GM21423 (cell line): ENCODE data around the gene STK32C.
"Not testable (repeated sequence)": the region's sequence is repeated elsewhere in the genome, so short reads cannot be mapped to it uniquely, and the experiment has no call there.

Experiments used
- ATAC-seq: cut with Tn5 transposase; IDR thresholded peaks from one replicate; pipeline ENCODE4 v1.9.1; 2021; ENCODE audit warnings: mild to moderate bottlenecking, moderate library complexity; ENCODE audit not compliant: unreplicated experiment

Gene STK32C

GRCh38 chr10:132220996-132221395, 86.8 kb downstream of the STK32C start:
- not testable (repeated sequence) for ATAC-seq

- no peak for ATAC-seq
Observed at GRCh38 chr10:132220061-132220460, 87.7 kb downstream of the STK32C start.

GRCh38 chr10:132219486-132219885, 88.3 kb downstream of the STK32C start:
- no peak for ATAC-seq

GRCh38 chr10:132216441-132216840, 91.3 kb downstream of the STK32C start:
- not testable (repeated sequence) for ATAC-seq

GRCh38 chr10:132213917-132214316, 93.8 kb downstream of the STK32C start:
- ATAC-seq = no peak

- ATAC-seq = no peak
Observed at GRCh38 chr10:132212816-132213215, 94.9 kb downstream of the STK32C start.

GRCh38 chr10:132211246-132211645, 96.5 kb downstream of the STK32C start:
- no peak for ATAC-seq

- ATAC-seq = no peak
Observed at GRCh38 chr10:132210766-132211165, 97.0 kb downstream of the STK32C start.

GRCh38 chr10:132209978-132210530, 97.7 kb downstream of the STK32C start:
- ATAC-seq = no peak

- ATAC-seq = no peak
Observed at GRCh38 chr10:132209130-132209529, 98.6 kb downstream of the STK32C start.

- no peak for ATAC-seq
Observed at GRCh38 chr10:132208462-132209050, 99.2 kb downstream of the STK32C start.

- ATAC-seq = no peak
Observed at GRCh38 chr10:132207536-132208461, 100.0 kb downstream of the STK32C start.

- ATAC-seq = no peak
Observed at GRCh38 chr10:132206806-132207535, 100.8 kb downstream of the STK32C start.

GRCh38 chr10:132206377-132206745, 101.4 kb downstream of the STK32C start:
- no peak for ATAC-seq

- ATAC-seq = no peak
Observed at GRCh38 chr10:132205650-132206376, 101.9 kb downstream of the STK32C start.

GRCh38 chr10:132204781-132205473, 102.8 kb downstream of the STK32C start:
- ATAC-seq = no peak

GRCh38 chr10:132204078-132204780, 103.5 kb downstream of the STK32C start:
- no peak for ATAC-seq

- ATAC-seq = no peak
Observed at GRCh38 chr10:132203256-132204077, 104.3 kb downstream of the STK32C start.
